ENCODE data around the gene ACTL6B. TPM values are rescaled to one million over a fixed set of nuclear protein-coding genes. Genes with fewer than 3 reads are reported as not detected.

Gene ACTL6B
- total and polyA plus RNA-seq, 2 donors (not counting 3 experiments of a cell fraction or from before 2014, with no cell fraction given) = not detected

GRCh38 chr7:100623951-100624824, 32.1 kb downstream of the ACTL6B start:
- no TSS peak for BruUV-seq (replicated peaks)
- Histone ChIP-seq H3K79me2 (ENCODE audit: control insufficient read depth, insufficient read depth, low read length) (no peaks in the 10 kb centered on the region), H3K9me3 (replicated peaks; ENCODE audit: control insufficient read depth, insufficient read depth, low read length) (no peaks in the 10 kb centered on the region), H3K36me3 (ENCODE audit: control insufficient read depth in 2 of 2, extremely low read depth in 1 of 2, insufficient read depth in 2 of 2, low read length in 2 of 2) (no peaks in the 10 kb centered on the region), H3K27ac (ENCODE audit: insufficient read depth, low read depth, low read length) (no peak overlapping the region), H4K20me1 (replicated peaks; ENCODE audit: control insufficient read depth, extremely low read depth, insufficient read depth, low read length) (no peaks in the 10 kb centered on the region), H3K4me2 (ENCODE audit: insufficient read depth, low read length) (no peak overlapping the region), H3K27me3 (ENCODE audit: control insufficient read depth in 2 of 2, insufficient read depth in 2 of 2, low read length in 2 of 2) (no peaks in the 10 kb centered on the region), H3K4me3 (replicated peaks in 1 of 3; ENCODE audit: insufficient read depth in 1 of 3, low read depth in 1 of 3, low read length in 3 of 3) (no peak overlapping the region), H3K9me1 (replicated peaks; ENCODE audit: control insufficient read depth, extremely low read depth, insufficient read depth, low read length) (no peaks in the 10 kb centered on the region), H2AFZ (ENCODE audit: low read depth, low read length) (no peak overlapping the region), H3K9ac (replicated peaks; ENCODE audit: extremely low read depth, insufficient read depth, low read length) (no peak overlapping the region), H3K4me1 (ENCODE audit: control insufficient read depth, extremely low read depth, insufficient read depth, low read length) (peaks cover 3% of the 10 kb centered on the region)
- DNase-seq (ENCODE audit: low read depth, low spot score) = no peak
- POLR2A ChIA-PET = interaction anchor here (0.7 kb wide), 1 partner anchor 595 kb away, joined by 3 read pairs; no protein-coding TSS in a partner anchor
- no peak for TF ChIP-seq GATA2 (IDR thresholded peaks at IDR 0.05; ENCODE audit: insufficient read depth, insufficient read length, low read depth, low read length)
- no peak for TF ChIP-seq CTCF (IDR thresholded peaks at IDR 0.05; ENCODE audit: extremely low read depth in 1 of 2, insufficient read depth in 1 of 2, low read depth in 1 of 2, low read length in 2 of 2)
- TF ChIP-seq MYC (IDR thresholded peaks at IDR 0.05; ENCODE audit: low read depth, low read length) = no peak
- TF ChIP-seq POLR2AphosphoS5 (IDR thresholded peaks at IDR 0.05; ENCODE audit: insufficient read depth, low read depth, low read length) = no peak
- no peak for TF ChIP-seq POLR2A (IDR thresholded peaks at IDR 0.05; ENCODE audit: low read depth, low read length)
- no peak for TF ChIP-seq FOS (IDR thresholded peaks at IDR 0.05; ENCODE audit: borderline replicate concordance, insufficient read depth, low read length)
- no peak for TF ChIP-seq MAX (IDR thresholded peaks at IDR 0.05; ENCODE audit: insufficient read depth, insufficient read length)
- no peak for TF ChIP-seq JUN (IDR thresholded peaks at IDR 0.05; ENCODE audit: borderline replicate concordance, insufficient read depth, insufficient read length, low read depth)
- TF ChIP-seq EZH2 (IDR thresholded peaks at IDR 0.05; ENCODE audit: borderline replicate concordance, low read depth, low read length, severe bottlenecking) = no peak
- CTCF ChIA-PET = interaction anchor here (1.5 kb wide), 1 partner anchor 10 kb away, joined by 4 read pairs; no protein-coding TSS in a partner anchor
- FAIRE-seq = no peak
- intact Hi-C loops (cut with micrococcal nuclease) = no loop called here
- dilution Hi-C loops (cut with MboI; ENCODE audit: extremely low pct_ligation_motif_present, low sequenced_read_pairs) = no loop called here
